CD14-positive monocyte (primary cell): ENCODE results near the gene CENPP. TPM values are rescaled to one million over a fixed set of nuclear protein-coding genes. Genes with fewer than 3 reads are reported as not detected.
A peak's percentile ranks its signal among the peaks of the same experiment; 100 is the strongest.

Source experiments
- DNase-seq, 3 donors: peaks; one replicate each; pipeline ENCODE4 v3.0.0-alpha.2; 2011 to 2022
- H2AFZ ChIP-seq: 2 replicates; pipeline ENCODE4 v1.6.0; 2012; ENCODE audit warnings: mild to moderate bottlenecking, low read depth, low read length, inconsistent platforms; ENCODE audit not compliant: insufficient read depth, poor library complexity, severe bottlenecking
- H3K27ac ChIP-seq, 2 donors: 1 replicate in 1 of 2; 2 replicates in 1 of 2; pipeline ENCODE4 v1.5.1; 2012 to 2013; ENCODE audit warnings: low read length in 2 of 2, control low read depth in 1 of 2, inconsistent platforms in 1 of 2, low read depth in 1 of 2, mild to moderate bottlenecking in 1 of 2
- H3K27me3 ChIP-seq, 2 donors: one replicate each; pipeline versions ENCODE4 v1.6.0 to v1.6.1; 2011 to 2013; ENCODE audit warnings: low read length in 2 of 2; ENCODE audit not compliant: control insufficient read depth in 2 of 2, insufficient read depth in 2 of 2
- H3K36me3 ChIP-seq, 2 donors: replicated peaks in 1 of 2; 1 replicate in 1 of 2; 2 replicates in 1 of 2; pipeline versions ENCODE4 v1.5.1 to v1.6.1; 2012 to 2013; ENCODE audit warnings: low read length in 2 of 2, control low read depth in 1 of 2, inconsistent platforms in 1 of 2, mild to moderate bottlenecking in 1 of 2; ENCODE audit not compliant: insufficient read depth in 2 of 2, control insufficient read depth in 1 of 2
- H3K4me1 ChIP-seq, 2 donors: 1 replicate in 1 of 2; 2 replicates in 1 of 2; pipeline versions ENCODE4 v1.5.1 to v1.6.1; 2012 to 2013; ENCODE audit warnings: low read length in 2 of 2, control low read depth in 1 of 2, inconsistent platforms in 1 of 2, mild to moderate bottlenecking in 1 of 2, moderate library complexity in 1 of 2; ENCODE audit not compliant: insufficient read depth in 2 of 2, control insufficient read depth in 1 of 2
- H3K4me2 ChIP-seq: replicated peaks from 2 replicates; pipeline ENCODE3; 2012; ENCODE audit warnings: low read length, moderate library complexity, mild to moderate bottlenecking; ENCODE audit not compliant: poor library complexity, severe bottlenecking; ENCODE audit errors: extremely low read depth
- H3K4me3 ChIP-seq, 3 experiments: fragments of 200-600 bp in 1 of 3; sonication (generic) in 1 of 3; replicated peaks in 1 of 3; 1 replicate in 2 of 3; 2 replicates in 1 of 3; pipeline ENCODE4 v1.5.1; 2011 to 2013; ENCODE audit warnings: low read length in 3 of 3, mild to moderate bottlenecking in 3 of 3, control low read depth in 2 of 3, low read depth in 2 of 3, inconsistent platforms in 1 of 3, moderate library complexity in 1 of 3
- H3K79me2 ChIP-seq: 2 replicates; pipeline ENCODE4 v1.6.0; 2012; ENCODE audit warnings: mild to moderate bottlenecking, control low read depth, inconsistent platforms, low read length, moderate library complexity; ENCODE audit not compliant: insufficient read depth
- H3K9ac ChIP-seq: 2 replicates; pipeline ENCODE4 v1.6.0; 2017; ENCODE audit warnings: low read length, mild to moderate bottlenecking; ENCODE audit not compliant: insufficient read depth, poor library complexity, severe bottlenecking
- H3K9me3 ChIP-seq, 2 donors: replicated peaks in 1 of 2; 1 replicate in 1 of 2; 2 replicates in 1 of 2; pipeline versions ENCODE4 v1.5.1 to v1.6.1; 2012 to 2013; ENCODE audit warnings: low read length in 2 of 2, control low read depth in 1 of 2; ENCODE audit not compliant: control insufficient read depth in 1 of 2, insufficient read depth in 1 of 2
- H4K20me1 ChIP-seq: 2 replicates; pipeline ENCODE4 v1.6.0; 2012; ENCODE audit warnings: mild to moderate bottlenecking, low read length, control low read depth, moderate library complexity; ENCODE audit not compliant: insufficient read depth
- H3K27ac Mint-ChIP-seq, 7 donors: one replicate each; pipeline ENCODE4 v1.8.0; 2020; ENCODE audit warnings: mild to moderate bottlenecking in 7 of 7, mixed read lengths in 7 of 7, moderate library complexity in 6 of 7, inconsistent platforms in 2 of 7
- H3K27me3 Mint-ChIP-seq, 3 donors: one replicate each; pipeline ENCODE4 v1.8.0; 2021 to 2022; ENCODE audit warnings: low read depth in 3 of 3, mild to moderate bottlenecking in 3 of 3, mixed read lengths in 3 of 3, moderate library complexity in 3 of 3, inconsistent platforms in 1 of 3
- H3K36me3 Mint-ChIP-seq, 2 donors: one replicate each; pipeline ENCODE4 v1.8.0; 2020; ENCODE audit warnings: mixed read lengths in 2 of 2, inconsistent platforms in 1 of 2, mild to moderate bottlenecking in 1 of 2
- H3K4me1 Mint-ChIP-seq: one replicate; pipeline ENCODE4 v1.8.0; 2020; ENCODE audit warnings: mild to moderate bottlenecking, mixed read lengths
- H3K4me3 Mint-ChIP-seq, 2 donors: one replicate each; pipeline ENCODE4 v1.8.0; 2020; ENCODE audit warnings: mild to moderate bottlenecking in 2 of 2, mixed read lengths in 2 of 2, moderate library complexity in 1 of 2
- H3K9me3 Mint-ChIP-seq, 7 donors: one replicate each; pipeline ENCODE4 v1.8.0; 2020 to 2022; ENCODE audit warnings: mixed read lengths in 7 of 7, mild to moderate bottlenecking in 6 of 7, moderate library complexity in 6 of 7, inconsistent platforms in 2 of 7
- CTCF ChIP-seq: fragments of 200-600 bp; IDR thresholded peaks from one replicate; pipeline ENCODE4 v1.8.0; 2022; ENCODE audit warnings: antibody characterized with exemption, mild to moderate bottlenecking
- WGBS: methylation state at CpG from one replicate; pipeline ENCODE4 v1.1.5; 2013; ENCODE audit warnings: missing lambda C conversion rate; ENCODE audit not compliant: insufficient coverage; 5-methylcytosine and 5-hydroxymethylcytosine counted together
- intact Hi-C, 2 donors: fragments of 100-400 bp; cut with micrococcal nuclease; formaldehyde crosslinking; loops; one replicate each; pipeline versions ENCODE4 v1.15.0 to v1.15.1; 2023
- polyA plus RNA-seq, 3 donors: library from polyadenylated mRNA; depleted of rRNA in 1 of 3; unstranded in 2 of 3; stranded (reverse) in 1 of 3; fragments of 300-500 nt in 2 of 3; fragments of >200 nt in 1 of 3; fragmentation: Illumina TruSeq in 2 of 3; gene quantifications; 1 replicate in 2 of 3; 2 replicates in 1 of 3; pipeline ENCODE4 v1.2.3, GENCODE V29; 2012 to 2021

The CENPP gene
- polyA plus RNA-seq, 3 donors = 0.50 to 1.1 (median 1.1) TPM

GRCh38 chr9:92599938-92600461 is 274.2 kb downstream of the CENPP start:
- peaks cover 6 to 10% of the 10 kb centered on the region in 2 donors for H3K9me3 ChIP-seq
- peaks cover 15 to 23% of the 10 kb centered on the region in 2 donors for H3K4me1 ChIP-seq
- no peaks in the 10 kb centered on the region for H3K27me3 Mint-ChIP-seq
- no peak overlapping the region for H3K4me3 ChIP-seq
- no peak overlapping the region for H3K4me2 ChIP-seq
- H3K36me3 ChIP-seq = no peaks in the 10 kb centered on the region
- H4K20me1 ChIP-seq = no peaks in the 10 kb centered on the region
- no peak overlapping the region for H3K27ac ChIP-seq
- H3K27me3 ChIP-seq = no peaks in the 10 kb centered on the region
- H3K9ac ChIP-seq = no peak overlapping the region
- 95% methylated on average over 3 of the region's 4 CpGs for WGBS
- peaks cover 20% of the 10 kb centered on the region for H3K4me1 Mint-ChIP-seq
- H2AFZ ChIP-seq = no peak overlapping the region
- no peak for DNase-seq
- H3K79me2 ChIP-seq = no peaks in the 10 kb centered on the region
- intact Hi-C loops = no loop called here
- H3K36me3 Mint-ChIP-seq = peaks cover 0 to 3% of the 10 kb centered on the region in 2 donors
- peak overlapping the region in 1 of 7 donors; percentile 37 for H3K27ac Mint-ChIP-seq
- TF ChIP-seq CTCF = no peak
- H3K4me3 Mint-ChIP-seq = no peak overlapping the region
- peaks cover 3 to 17% (median 10%) of the 10 kb centered on the region in 7 donors for H3K9me3 Mint-ChIP-seq

DNA sequence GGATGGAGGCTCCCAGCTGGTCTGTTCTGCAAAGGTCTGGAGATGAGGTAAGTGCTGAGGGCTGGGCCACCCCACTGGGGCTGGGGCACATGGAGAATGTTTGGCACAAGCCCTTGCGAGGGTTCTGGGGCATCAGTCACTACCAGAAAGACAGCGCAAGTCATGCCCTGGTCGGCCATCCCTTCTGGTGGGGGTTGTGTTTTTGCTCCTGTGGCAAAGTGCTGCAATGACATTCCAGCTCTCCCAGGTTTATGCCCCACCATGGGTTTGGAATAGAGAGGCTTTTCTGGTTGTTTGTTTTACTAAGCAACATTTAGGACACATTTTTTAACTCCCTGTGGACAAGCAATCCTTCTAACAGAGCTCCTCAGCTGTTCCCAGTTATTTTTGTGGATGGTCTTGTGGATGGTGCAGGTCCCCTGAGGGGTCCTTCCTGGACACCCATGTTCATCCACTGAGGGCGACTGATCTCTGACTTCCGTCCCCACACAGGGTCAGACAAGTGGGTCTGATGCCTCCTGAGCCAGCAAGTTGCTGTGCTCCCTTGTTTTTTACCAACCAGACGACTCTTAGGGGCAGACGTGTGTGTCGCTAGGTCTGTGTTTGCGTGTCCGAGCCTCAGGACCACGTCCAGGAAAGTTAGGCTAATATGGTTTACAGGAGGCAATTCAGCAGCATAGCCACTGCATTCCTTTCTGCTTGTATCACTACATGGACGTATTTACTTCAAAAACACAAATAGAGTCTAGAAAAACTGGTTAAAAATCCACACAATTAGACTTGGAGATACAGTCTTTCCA is 274.9 kb downstream of the CENPP start:
- no peak overlapping the region for H3K9ac ChIP-seq
- no peaks in the 10 kb centered on the region for H3K36me3 ChIP-seq
- intact Hi-C loops = no loop called here
- no peak for DNase-seq
- H3K79me2 ChIP-seq = no peaks in the 10 kb centered on the region
- H3K36me3 Mint-ChIP-seq = peaks cover 0 to 3% of the 10 kb centered on the region in 2 donors
- TF ChIP-seq CTCF = no peak
- peaks cover 20% of the 10 kb centered on the region for H3K4me1 Mint-ChIP-seq
- 98% methylated on average over 5 of the region's 12 CpGs for WGBS
- no peaks in the 10 kb centered on the region for H4K20me1 ChIP-seq
- no peak overlapping the region for H3K4me3 Mint-ChIP-seq
- H3K4me1 ChIP-seq = peaks cover 15 to 23% of the 10 kb centered on the region in 2 donors
- no peak overlapping the region for H2AFZ ChIP-seq
- peak overlapping the region in 1 of 7 donors; percentile 27 for H3K27ac Mint-ChIP-seq
- no peak overlapping the region for H3K27ac ChIP-seq
- H3K4me3 ChIP-seq = no peak overlapping the region
- no peaks in the 10 kb centered on the region for H3K27me3 ChIP-seq
- H3K4me2 ChIP-seq = no peak overlapping the region
- peaks cover 3 to 21% (median 10%) of the 10 kb centered on the region in 7 donors for H3K9me3 Mint-ChIP-seq
- peaks cover 6 to 12% of the 10 kb centered on the region in 2 donors for H3K9me3 ChIP-seq
- H3K27me3 Mint-ChIP-seq = no peaks in the 10 kb centered on the region
